ENCODE results near the gene ZMYND10. TPM values are rescaled to one million over a fixed set of nuclear protein-coding genes. Genes with fewer than 3 reads are reported as not detected.

Gene ZMYND10
- total and polyA plus RNA-seq, 8 donors: 0.35 to 8.3 (median 1.3) TPM

DNA sequence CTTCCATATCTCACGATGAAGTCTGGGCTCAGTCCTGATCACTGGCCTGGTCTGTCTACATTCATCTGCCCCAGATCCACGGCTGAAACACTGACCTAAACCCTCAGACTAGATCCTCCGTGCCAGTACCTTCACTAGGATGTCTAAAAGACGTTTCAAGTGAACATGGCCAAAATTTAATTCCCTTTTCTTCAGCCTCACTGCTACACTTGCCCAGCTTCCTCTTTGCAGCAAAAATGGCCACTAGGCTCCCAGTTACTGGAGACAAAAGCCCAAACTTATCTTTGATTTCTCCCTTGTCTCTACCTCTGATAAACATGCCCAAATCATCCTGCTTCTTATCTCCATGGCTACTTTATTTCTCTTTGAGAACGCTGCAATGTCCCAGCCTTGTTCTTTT is 6.6 kb downstream of the ZMYND10 start:
- Histone ChIP-seq H3K4me3 (peak overlapping the region in 1 of 4 donors; percentile 72), H3K27me3 (no peaks in the 10 kb centered on the region), H3K4me1 (peaks cover 10 to 32% (median 24%) of the 10 kb centered on the region in 3 donors), H3K36me3 (no peaks in the 10 kb centered on the region), H3K27ac (peak overlapping the region in 3 of 4 donors; percentile 90 to 97 (median 95)), H3K9me3 (no peaks in the 10 kb centered on the region)
- DNase-seq: no peak
- 78 to 83% methylated on average over 5 of the region's 5 CpGs for WGBS, 2 donors
- TF ChIP-seq, protein P1, sequence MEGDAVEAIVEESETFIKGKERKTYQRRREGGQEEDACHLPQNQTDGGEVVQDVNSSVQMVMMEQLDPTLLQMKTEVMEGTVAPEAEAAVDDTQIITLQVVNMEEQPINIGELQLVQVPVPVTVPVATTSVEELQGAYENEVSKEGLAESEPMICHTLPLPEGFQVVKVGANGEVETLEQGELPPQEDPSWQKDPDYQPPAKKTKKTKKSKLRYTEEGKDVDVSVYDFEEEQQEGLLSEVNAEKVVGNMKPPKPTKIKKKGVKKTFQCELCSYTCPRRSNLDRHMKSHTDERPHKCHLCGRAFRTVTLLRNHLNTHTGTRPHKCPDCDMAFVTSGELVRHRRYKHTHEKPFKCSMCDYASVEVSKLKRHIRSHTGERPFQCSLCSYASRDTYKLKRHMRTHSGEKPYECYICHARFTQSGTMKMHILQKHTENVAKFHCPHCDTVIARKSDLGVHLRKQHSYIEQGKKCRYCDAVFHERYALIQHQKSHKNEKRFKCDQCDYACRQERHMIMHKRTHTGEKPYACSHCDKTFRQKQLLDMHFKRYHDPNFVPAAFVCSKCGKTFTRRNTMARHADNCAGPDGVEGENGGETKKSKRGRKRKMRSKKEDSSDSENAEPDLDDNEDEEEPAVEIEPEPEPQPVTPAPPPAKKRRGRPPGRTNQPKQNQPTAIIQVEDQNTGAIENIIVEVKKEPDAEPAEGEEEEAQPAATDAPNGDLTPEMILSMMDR (IDR thresholded peaks at IDR 0.05): no peak
- ATAC-seq: no peak
- intact Hi-C loops (cut with DNase I): no loop called here
- no peak for FAIRE-seq

DNA sequence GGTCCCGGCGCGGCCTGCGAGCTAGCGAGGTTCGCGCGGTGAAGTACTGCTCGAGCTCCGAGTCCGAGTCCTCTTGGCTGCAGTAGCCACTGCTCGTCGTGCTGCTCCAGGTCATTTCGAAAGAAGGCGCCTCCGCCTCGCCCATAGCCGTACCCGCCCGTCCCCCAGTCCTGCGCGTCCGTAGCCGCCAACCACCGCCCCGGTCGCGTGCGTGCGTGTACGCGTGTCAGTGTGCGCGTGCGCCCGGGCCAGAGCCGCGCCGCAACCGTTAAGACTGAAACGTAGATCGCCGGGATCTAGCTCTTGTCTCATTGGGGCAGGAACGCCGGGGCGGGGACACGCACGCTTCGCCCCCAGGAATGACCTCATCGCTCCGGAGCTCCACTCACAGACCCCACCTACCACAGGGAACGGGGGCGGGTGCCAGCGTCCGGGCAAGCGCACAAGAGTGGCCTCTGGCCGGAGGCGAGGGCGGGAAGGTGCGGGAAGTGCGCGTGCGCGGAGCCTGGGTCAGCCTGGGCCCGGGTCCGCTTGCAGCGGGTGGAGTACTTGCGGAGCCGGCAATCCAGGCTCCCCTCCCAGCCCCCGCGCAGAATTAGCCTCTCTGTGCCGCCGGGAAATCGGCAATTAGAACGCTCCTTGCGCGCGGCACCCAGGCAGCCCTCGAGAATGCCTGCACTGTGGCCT is 8.2 kb downstream of the ZMYND10 start:
- 1% methylated on average over 71 to 79 of the region's 79 CpGs for WGBS, 2 donors
- DNase-seq (peak; percentile 97 to 100 (median 100)), FAIRE-seq (peak; percentile 39), ATAC-seq (peak; percentile 87 to 92 (median 89))
- intact Hi-C loops (cut with DNase I): no loop called here
- Histone ChIP-seq H3K4me1 (peaks cover 10 to 42% (median 28%) of the 10 kb centered on the region in 3 donors), H3K27me3 (no peaks in the 10 kb centered on the region), H3K36me3 (peaks cover 0 to 2% (median 0%) of the 10 kb centered on the region in 3 donors), H3K4me3 (peak overlapping the region; percentile 39 to 98 (median 84)), H3K9me3 (no peaks in the 10 kb centered on the region), H3K27ac (peak overlapping the region; percentile 90 to 97 (median 96))
- TF ChIP-seq, protein P1 (IDR thresholded peaks at IDR 0.05): no peak

DNA sequence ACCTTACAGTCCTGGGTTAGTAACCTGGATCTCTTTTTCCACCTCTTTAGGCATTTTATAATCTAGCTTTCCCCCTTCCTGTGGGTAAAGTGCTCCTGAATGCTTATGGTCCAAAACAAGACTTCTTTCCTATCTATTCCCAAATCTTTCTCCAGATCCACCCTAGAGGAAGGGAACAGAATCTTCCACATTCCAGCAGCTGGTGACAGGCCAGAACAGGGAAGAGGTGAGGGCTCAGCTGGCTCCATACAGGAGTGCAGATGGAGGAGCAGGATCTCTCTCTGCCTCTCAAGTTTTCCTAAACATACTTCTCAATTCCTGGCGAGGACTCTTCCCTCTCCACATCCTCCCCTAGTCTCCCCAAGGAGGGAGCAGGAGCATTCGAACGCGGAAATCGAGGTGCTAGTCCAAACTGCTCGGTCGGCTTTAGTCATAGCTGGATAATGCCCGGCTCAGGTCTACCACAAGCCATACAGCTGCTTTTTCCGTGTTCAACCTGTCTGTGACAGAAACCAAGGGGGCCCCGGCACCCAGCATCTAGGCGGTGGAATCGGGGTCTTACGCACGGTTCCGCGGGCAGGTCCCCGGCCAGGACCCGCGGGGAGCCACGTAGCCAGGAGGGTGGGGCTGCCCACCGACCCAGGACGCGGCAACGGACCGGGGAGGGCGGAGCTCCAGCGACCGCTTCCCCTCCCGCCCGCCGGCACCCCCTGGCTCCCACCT is 8.9 kb downstream of the ZMYND10 start:
- intact Hi-C loops (cut with DNase I): no loop called here
- ATAC-seq (peak; percentile 2 to 43 (median 6)), DNase-seq (peak in 1 of 6 donors; percentile 85), FAIRE-seq (no peak)
- TF ChIP-seq, protein P1 (IDR thresholded peaks at IDR 0.05): no peak
- peaks cover 10 to 42% (median 28%) of the 10 kb centered on the region in 3 donors for H3K4me1 ChIP-seq
- WGBS, 2 donors: 1% methylated on average over 31 of the region's 31 CpGs
- peak overlapping the region; percentile 39 to 98 (median 84) for H3K4me3 ChIP-seq
- no peaks in the 10 kb centered on the region for H3K9me3 ChIP-seq
- H3K27ac ChIP-seq: peak overlapping the region; percentile 90 to 97 (median 96)
- peaks cover 0 to 9% (median 1%) of the 10 kb centered on the region in 3 donors for H3K36me3 ChIP-seq
- no peaks in the 10 kb centered on the region for H3K27me3 ChIP-seq

DNA sequence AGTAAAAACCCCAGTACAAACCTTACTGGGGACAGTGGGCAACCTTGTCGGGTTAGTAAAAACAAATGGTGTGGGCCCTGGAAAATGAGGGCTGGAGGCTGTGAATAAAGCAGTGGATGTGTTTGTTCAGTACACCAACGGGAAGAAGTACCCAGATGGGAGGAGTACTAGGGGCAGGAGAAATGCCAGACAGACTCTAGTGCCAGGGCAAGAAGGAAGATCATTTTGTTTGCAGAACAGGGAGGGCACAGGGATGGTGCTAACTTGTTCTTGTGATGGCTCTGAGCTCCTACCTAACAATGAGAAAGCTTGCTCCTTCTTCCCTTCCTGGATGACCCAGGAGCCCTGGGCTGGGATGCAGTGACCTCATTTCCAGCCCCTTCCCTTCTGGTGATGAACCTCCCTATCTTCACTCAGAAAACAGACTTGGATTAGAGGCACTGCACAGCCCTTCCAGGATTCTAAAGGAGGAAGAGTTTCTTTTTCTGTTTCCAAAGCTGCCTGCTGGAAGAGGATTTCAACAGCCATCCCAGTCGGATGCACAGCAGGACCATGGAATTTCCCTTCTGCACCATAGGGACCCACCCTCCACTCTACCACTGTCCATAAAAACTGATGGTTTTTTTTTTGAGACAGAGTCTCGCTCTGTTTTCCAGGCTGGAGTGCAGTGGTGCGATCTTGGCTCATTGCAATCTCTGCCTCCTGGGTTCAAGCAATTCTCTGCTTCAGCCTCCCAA is 11.0 kb downstream of the ZMYND10 start:
- TF ChIP-seq, protein P1 (IDR thresholded peaks at IDR 0.05): no peak
- H3K4me3 ChIP-seq: peak overlapping the region in 1 of 4 donors; percentile 72
- H3K9me3 ChIP-seq: no peaks in the 10 kb centered on the region
- no peak for ATAC-seq
- no peak for DNase-seq
- FAIRE-seq: no peak
- peak overlapping the region in 2 of 4 donors; percentile 1 to 95 for H3K27ac ChIP-seq
- H3K27me3 ChIP-seq: no peaks in the 10 kb centered on the region
- H3K36me3 ChIP-seq: peaks cover 8 to 27% (median 20%) of the 10 kb centered on the region in 3 donors
- intact Hi-C loops (cut with DNase I): no loop called here
- H3K4me1 ChIP-seq: peaks cover 10 to 42% (median 28%) of the 10 kb centered on the region in 3 donors
- WGBS, 2 donors: 61 to 63% methylated on average over 5 of the region's 5 CpGs

All from pancreas (tissue), 10 donors.